ENCODE results near the gene CPEB4.

DNA sequence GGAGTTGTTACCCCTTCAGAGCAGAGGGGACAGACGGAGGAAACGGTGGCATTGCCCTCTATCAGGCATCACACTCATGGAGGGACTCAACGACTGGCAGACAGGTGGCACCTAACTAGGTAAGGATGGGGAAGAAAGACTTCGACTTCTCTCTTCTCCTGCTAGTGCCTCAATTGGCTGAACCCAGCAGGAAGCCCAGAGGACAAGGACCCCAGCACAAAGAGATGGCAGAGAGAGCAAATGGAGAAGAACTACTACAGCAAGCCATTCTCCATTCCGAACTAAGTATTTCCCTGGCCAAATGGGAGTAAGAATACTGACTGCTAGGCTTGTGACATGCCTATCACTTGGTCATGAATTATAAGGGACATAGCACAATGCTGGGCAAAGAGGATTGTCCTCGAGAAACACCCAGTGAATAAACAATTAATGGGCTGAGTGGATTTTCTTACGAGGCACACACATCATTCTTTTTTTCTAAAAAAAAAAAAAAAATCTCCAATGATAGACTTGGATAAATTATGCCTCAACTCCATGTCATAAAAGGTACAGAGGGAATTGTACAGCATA, 35.3 kb upstream of the CPEB4 start:
- TF ChIP-seq POLR2A (IDR thresholded peaks at IDR 0.05) = no peak
- TF ChIP-seq, protein P1, sequence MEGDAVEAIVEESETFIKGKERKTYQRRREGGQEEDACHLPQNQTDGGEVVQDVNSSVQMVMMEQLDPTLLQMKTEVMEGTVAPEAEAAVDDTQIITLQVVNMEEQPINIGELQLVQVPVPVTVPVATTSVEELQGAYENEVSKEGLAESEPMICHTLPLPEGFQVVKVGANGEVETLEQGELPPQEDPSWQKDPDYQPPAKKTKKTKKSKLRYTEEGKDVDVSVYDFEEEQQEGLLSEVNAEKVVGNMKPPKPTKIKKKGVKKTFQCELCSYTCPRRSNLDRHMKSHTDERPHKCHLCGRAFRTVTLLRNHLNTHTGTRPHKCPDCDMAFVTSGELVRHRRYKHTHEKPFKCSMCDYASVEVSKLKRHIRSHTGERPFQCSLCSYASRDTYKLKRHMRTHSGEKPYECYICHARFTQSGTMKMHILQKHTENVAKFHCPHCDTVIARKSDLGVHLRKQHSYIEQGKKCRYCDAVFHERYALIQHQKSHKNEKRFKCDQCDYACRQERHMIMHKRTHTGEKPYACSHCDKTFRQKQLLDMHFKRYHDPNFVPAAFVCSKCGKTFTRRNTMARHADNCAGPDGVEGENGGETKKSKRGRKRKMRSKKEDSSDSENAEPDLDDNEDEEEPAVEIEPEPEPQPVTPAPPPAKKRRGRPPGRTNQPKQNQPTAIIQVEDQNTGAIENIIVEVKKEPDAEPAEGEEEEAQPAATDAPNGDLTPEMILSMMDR (IDR thresholded peaks at IDR 0.05) = no peak

Data from adrenal gland (tissue), 5 donors.